ENCODE results near the gene BCL7A. TPM values are rescaled to one million over a fixed set of nuclear protein-coding genes. Genes with fewer than 3 reads are reported as not detected.
"Not testable (repeated sequence)": the region's sequence is repeated elsewhere in the genome, so short reads cannot be mapped to it uniquely, and the experiment has no call there.

BCL7A gene
- total RNA-seq, 1 experiment from 2014 or later: 0.72 TPM

DNA sequence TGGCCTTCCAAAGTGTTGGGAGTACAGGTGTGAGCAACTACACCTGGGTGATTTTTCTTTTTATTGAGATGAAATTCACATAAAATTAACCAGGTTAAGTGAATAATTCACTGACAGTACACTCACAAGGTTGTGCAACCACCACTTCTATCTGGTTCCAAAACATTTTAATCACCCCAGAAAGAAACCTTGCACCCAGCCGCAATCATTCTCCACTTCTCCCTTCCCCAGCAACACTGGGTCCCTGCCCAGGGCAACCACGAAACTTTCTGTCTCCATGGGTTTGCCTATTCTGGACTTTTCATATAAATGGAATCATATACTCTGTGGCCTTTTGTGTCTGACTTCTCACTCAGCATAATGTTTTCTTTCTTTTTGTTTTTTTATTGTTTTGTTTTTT is 30.6 kb downstream of the BCL7A start:
- DNase-seq (ENCODE audit: low read depth): no peak

GRCh38 chr12:122054842-122055520 is 33.3 kb downstream of the BCL7A start:
- DNase-seq (ENCODE audit: low read depth): no peak

DNA sequence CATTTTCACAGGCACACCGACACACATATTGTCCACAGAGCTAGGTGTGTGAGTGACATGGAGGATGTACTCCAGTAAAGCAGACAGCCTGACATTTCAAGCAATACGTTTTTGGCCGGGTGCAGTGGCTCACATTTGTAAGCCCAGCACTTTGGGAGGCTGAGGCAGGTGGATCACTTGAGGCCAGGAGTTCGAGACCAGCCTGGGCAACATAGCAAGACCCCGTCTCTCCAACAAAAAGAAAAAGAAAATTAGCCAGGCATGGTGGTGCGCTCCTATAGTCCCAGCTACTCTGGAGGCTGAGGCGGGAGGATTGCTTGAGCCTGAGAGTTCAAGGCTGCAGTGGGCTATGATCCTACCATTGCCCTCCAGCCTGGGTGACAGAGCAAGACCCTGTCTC is 34.7 kb downstream of the BCL7A start:
- DNase-seq (ENCODE audit: low read depth): not testable (repeated sequence)

DNA sequence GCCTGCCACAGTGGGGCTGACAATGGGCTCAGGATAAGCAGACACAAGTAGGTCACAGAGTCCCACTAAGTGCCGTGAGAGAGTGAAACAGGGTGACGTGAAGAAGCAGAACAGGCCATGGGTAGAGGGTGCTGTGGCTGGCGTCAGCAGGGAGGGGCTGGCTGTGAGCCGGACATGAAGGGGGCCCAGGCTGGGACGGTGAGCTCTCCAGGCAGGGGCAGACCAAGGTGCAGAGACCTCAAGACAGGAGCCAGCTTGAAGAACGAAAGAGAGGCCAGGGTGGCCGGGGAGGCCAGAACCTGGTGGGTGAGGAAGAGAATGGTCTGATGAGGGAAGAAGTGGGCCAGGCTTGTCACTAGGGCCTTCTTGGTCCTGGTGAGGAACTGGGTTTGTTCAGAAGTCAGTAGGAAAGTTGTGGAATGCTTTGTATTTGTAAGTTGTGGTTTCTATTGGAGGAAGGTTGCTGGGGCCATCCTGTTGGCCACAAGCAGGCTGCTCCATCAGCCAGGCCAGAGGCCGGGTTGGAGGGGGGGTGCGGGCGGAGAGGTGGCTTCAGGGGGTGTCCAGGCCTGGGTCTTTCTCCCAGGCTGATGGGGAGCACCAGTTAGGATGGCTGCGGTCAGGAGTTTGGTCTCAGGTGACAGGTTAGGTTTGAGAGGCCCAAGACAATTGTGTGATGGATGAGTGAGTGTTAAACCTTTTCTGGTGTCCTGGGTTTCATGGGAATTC is 35.5 kb downstream of the BCL7A start:
- no peak for DNase-seq (ENCODE audit: low read depth)

DNA sequence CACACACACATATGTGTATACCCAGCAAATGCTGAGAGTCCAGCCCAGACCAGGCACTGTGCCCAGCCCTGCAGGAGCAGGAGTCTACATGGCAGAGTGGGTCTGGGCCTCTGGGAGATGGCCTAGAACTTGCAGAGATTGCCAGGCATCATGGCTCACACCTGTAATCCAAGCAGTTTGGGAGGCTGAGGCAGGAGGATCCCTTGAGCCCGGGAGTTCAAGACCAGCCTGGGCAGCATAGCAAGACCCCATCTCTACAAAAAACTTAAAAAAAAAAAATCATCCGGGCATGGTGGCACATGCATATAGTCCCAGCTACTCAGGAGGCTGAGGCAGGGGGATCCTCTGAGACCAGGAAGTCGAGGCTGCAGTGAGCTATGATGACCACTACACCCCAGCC is 36.1 kb downstream of the BCL7A start:
- no peak for DNase-seq (ENCODE audit: low read depth)

DNA sequence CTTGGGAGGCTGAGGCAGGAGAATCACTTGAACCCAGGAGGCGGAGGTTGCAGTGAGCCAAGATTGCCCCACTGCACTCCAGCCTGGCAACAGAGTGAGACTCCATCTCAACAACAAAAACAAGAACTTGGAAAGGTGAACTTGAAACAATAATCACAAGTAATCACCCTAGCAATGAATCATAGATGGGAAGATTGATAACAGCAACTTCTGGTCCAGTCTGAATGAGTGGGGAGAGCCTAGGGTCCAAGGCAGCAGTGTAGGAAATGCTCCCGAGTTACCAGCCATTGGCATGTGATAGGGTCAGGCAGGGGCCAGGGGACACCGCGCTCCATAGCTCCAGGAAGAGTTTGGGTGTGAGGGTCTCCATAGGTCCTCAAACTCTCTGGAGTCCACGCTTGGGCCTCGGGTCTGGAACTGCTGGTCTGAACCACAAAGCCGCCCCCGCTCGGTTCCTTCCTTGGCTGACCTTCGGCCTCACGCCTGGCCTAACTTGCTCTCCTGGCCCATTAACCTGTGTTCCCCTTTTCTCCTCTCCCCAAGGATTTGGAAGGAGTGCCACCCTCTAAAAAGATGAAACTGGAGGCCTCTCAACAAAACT is 37.0 kb downstream of the BCL7A start:
- DNase-seq (ENCODE audit: low read depth): no peak

DNA sequence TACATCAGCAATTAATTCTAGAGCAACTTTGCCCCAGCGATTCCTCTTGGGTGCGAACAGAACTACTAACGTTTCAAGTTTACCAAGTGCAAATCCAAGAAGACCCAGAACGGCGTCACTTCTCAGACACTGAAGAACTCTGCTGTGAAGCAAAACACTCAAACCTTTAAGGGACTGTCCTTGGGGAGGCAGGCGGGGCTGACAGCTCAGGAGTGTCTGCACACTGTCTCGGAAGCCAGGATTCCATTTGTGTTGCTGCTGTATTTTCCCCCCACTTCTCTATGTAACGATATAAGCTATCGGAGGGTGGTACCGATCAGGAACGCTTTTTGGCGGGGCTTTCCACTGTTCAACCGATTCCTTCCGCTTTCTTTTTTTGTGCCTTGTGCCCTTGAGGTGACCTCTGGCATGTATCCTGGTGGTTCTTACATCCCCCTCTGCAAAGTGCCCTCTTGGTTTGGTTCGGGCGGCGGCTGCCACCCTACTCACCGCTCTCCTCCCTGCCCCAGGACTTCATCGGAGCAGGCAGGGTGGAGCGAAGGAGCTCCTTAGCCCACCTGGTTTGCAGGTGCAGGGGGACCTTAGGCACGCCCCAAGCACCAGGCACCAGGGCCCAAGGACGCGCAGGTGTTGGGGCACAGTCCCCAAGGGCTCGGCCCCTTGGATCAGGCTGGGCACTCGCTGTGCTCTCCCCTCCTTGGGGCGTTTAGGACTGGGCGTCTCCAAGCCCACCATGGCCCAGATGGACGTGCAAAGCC is 37.7 kb downstream of the BCL7A start:
- no peak for DNase-seq (ENCODE audit: low read depth)

DNA sequence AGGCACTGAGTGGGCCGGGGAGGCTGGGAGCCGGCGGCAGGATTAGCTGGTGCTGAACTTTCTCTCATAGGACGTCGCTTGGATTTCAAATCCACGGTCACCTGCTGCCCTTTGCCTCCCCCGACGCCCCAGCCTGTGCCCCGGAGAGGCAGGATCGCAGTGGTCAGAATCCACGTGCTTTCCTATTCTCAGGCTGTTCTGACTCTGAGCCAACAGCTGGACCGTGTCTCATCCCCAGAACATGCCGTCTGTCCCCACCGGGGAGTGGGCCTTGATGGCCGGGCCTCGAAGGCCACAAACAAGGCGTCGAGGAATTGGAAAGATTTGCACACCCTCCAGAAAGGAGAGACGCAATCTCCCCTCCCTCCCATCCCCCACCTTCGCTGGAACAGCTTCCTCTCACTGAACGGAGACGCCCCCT is 38.4 kb downstream of the BCL7A start:
- no peak for DNase-seq (ENCODE audit: low read depth)

DNA sequence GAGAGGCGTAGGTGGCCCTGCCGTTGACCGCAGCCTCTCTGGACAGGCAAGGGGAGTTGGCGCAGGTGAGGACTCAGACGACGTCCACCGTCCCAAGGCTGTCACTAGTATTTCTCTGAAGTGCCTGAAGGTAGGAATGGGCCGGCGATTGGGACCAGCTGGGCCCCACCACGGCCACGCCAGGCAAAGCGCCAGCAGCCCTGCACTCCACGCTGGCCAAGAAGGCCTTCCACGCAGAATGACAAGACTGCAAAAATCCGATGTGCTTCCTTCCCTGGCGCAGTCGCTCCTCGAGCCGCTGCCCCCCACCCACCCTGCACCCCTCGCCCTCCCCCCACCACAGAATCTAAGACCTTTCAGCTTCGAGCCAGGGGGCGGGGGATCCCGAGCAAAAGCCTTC is 39.6 kb downstream of the BCL7A start:
- no peak for DNase-seq (ENCODE audit: low read depth)

DNA sequence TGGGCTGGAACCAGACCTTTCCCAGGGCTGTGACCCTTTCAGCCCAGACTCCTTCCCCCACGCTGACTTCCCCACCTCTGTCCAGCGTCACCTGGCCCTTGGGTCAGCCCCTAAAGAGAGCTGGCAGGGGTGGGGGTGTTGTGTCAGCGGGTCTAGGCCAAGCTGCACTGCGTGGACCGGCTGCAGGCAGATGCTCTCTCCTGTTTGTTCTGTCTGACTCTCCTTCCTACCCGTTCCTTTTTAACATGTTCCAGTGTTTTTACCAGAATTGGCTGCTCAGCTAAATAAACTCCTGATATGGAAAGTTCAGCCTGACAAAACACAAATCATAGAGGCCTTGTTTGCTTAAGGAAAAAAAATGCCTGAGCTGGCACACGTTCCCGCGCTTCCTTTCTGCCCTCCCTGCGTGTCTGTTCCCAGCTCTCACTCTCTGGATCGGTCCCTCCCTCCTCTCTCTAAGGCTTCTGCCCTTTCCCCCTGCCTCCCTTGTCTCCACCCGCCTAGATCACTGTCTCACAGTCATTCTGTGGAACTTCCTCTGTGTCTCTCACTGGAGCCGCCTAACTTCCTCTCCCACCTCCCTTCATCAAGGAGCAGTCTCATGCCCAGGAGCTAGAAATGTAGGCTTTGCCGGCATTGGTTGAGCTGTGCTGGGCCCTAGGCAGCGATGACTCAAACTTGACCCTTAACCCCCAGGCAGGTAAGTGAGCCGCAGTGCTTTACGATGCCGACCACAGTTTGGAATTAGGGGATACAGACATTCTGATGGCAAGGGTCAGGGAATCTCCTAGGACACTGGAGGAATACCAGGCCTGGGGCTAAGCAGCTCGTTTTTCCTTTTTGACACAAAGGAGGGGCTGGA is 41.4 kb downstream of the BCL7A start:
- peak; percentile 66 for DNase-seq (ENCODE audit: low read depth)

DNA sequence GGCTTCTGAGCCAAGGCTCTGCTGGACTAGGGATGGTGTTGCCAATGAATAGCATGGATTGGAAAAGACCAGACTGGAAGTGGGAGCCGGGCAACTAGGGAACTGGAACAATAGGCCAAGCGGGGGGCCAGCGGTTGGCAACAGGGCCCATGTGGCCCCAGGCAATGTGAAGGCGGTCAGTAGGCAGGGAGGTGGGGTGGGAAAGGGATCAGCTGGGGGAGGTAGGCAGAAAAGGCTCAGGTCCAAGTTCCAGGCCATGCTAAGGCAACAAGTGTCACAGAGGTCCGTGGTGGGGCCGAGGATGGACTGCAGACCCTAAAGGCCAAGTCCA is 42.0 kb downstream of the BCL7A start:
- DNase-seq (ENCODE audit: low read depth): no peak

DNA sequence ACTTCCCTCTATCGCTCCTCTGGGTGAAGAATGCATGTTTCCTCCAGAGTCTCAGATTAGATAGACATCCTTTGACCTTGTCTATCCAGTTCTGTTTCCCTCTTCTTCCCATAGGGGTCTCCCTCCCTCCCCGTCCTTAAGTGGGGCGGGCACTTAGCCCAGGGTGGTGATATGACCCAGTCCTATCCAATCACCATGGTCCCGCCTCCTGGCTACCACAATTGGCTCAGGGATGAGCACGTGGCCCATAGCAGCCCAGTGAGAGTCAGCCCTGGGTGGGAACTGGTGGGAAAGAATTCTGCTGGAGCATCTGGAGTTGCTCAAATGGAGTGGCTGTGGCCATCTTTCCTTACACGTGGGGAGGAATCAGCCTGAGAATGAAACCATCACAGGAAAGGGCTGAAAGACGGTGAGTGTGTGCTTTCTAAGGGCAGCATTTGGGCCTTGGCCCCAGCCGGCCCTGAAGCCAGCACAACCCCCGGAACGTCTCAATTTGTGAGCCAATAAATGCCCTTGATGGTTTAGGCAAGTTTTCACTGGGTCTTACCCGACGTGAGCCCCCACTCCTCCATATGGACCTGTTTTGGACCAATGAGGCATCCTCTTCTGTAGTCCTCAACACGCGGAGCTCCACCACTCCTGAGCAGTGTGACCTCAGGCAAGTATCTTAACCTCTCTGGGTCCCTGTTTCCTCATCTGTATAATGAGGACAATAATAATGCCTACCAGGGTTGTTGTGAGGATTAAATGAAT is 42.5 kb downstream of the BCL7A start:
- peak; percentile 97 for DNase-seq (ENCODE audit: low read depth)

DNA sequence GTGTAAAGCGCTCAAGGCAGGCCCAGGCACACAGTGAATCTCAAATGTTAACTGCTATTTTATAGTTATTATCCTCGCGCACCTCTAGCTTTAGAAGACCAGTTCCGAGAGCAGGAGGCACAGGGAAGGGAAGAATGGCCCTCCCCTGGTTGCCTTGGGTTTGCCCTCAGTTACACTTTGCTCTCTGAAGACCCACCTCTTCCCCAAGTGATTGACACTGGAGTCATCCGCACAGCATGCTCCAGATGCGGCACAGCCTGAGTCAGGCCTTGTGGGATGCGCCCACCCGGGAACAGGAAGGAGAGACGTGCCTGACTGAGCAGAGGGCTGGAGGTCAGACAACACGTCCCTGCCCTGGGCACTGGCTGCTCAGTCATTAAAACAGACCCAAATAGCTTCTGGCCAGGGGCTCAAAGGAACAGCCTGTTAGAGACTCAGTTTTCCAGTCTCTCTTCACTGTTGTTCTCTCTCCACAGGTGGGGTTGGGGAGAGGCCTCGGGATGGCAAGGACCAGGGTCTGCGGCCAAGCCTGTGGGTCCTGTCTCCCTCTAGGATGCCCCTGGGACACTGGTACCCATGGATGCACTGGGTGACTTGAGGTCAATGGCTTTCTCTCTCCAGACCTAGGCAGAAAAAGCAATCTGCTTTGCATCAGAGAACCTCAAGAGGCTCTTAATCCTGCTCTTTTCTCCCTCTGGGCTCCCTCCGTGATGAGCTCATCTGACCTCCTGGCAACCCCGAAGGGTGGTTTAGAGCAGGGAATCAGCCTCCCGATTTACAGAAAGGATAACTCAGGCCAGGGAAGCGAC is 43.3 kb downstream of the BCL7A start:
- DNase-seq (ENCODE audit: low read depth): peak; percentile 82

DNA sequence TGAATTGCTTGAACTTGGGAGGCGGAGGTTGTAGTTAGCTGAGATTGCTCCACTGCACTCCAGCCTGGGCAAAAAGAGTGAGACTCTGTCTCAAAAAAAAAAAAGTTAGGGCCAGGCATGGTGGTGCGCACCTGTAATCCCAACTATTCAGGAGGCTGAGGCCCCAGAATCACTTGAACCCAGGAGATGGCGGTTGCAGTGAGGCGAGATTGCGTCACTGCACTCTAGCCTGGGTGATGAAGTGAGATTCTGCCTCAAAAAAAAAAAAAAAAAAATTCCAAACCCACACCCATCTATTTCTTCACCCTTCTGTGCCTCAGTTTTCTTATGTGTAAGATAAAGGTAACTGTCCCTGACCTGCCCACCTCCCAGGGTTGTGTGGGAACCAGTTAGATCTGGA is 45.9 kb downstream of the BCL7A start:
- no peak for DNase-seq (ENCODE audit: low read depth)

- peak; percentile 30 for DNase-seq (ENCODE audit: low read depth)
Observed at GRCh38 chr12:122067966-122068365, 46.3 kb downstream of the BCL7A start.

DNA sequence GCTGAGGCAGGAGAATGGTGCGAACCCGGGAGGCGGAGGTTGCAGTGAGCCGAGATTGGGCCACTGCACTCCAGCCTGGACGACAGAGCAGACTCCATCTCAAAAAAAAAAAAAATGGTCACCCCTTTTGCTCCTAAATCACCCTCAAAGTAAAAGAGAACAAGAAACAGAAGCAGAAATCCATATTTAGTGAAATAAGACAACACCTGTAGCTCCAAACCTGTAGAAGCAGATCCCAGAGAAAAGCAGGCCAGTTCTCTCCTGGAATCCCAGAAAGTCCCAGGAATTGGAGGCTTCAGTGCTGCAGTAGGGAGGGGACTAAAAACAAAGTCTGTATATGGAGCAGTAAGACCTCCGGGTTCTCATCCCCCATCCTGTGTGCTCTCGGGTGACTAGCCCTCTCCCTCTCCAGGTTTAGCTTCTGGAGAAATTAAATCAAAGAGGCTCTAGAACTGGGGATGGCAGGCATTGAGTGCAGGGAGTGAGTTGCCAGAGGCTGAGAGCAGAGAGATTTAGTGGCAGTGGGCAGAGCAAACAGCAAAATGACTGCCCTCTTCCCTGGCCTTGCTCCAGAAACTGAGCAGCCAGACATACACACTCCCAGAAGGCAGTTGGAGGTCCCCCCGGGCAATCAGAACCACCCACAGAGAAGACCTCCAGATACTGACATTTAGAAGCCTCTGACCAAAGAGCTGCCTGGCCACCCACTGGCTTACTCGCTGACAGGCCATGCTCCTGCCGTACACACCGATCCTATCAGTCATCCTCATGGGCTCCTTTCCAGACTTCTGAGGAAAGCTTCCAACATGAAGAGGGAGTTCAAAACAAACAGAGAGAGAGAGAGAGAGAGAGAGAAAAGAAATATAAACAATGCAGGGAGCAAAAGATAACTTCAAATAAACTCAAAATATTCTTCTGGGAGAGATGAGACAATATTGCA is 50.6 kb downstream of the BCL7A start:
- DNase-seq (ENCODE audit: low read depth): peak; percentile 95

DNA sequence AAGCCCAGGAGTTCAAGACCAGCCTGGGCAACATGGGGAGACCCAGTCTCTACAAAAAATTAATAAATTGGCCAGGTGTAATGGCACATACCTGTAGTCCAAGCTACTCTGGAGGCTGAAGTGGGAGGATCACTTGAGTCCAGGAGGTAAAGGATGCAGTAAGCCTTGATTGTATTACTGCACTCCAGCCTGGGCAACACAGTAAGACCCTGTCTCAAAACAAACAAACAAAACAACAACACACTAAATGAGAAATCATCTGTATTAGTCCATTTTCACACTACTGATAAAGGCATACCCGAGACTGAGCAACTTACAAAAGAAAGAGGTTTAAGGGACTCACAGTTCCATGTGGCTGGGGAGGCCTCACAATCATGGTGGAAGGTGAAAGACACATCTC is 52.1 kb downstream of the BCL7A start:
- DNase-seq (ENCODE audit: low read depth): no peak

DNA sequence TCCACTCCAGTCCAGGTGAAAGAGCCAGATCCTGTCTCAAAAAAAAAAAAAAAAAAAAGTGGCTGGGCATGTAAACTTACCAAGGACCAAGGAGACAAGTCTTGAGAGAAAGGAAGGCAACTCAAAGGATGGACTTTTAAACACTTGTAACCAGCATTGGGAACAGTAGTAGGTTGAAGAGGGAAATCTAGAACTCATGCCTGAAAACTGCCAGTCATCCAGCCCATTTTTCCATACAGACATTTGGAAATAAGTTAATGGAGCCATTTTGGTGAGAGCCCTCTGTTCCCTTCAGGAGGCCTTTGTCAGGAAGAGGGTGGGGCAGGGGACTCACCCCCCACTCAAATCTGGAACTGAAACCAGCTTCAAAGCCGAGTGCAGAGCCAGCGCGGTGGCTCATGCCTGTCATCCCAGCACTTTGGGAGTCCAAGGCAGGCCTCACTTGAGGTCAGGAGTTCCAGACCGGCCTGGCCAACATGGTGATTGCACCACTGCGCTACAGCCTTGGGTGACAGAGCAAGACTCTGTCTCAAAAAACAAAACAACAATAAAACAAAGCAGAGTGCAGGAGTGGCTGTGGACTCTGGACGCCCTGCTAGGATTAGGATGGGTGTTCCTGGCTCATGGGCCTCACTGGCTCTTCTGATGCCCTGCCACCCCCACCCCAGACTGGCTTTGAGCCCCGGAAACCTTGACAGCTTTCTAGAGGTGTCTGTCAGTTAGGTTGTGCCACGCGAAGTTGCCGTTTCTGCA is 55.2 kb downstream of the BCL7A start:
- DNase-seq (ENCODE audit: low read depth): no peak
